Measurements from ENCODE around the gene FAM237B. TPM values are rescaled to one million over a fixed set of nuclear protein-coding genes. Genes with fewer than 3 reads are reported as not detected.

FAM237B gene
- total and polyA plus RNA-seq, 2 of the 8 experiments (the other 6 are each of a cell fraction or from before 2014, with no cell fraction given), result not detected

DNA sequence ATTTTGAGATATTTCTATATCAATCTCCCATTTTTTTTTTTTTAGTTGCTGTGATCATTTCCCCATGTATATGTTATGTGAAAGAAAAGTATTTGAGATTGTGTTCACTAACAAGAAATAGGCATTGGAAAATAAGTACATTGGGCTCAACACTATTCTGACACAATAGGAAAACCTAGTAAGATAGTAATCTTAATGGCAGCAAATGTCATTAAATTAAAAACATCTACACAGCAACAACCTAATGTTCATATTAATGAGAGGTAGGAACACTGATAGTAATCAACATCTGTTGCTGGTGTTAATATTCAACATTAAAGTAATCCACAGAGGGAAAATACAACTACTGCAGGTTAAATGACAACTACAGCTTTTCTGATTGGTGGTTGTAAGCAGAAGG is 23.9 kb upstream of the FAM237B start (continued):
- no peak for TF ChIP-seq SIN3A (conservative IDR thresholded peaks at IDR 0.05 in 1 of 2, IDR thresholded peaks at IDR 0.05 in 1 of 2; ENCODE audit: low read depth in 1 of 2, low read length in 2 of 2)
- no peak for TF ChIP-seq GTF2F1 (IDR thresholded peaks at IDR 0.05; ENCODE audit: borderline replicate concordance, low read depth, low read length)
- no peak for TF ChIP-seq CREB1 (IDR thresholded peaks at IDR 0.05)
- TF ChIP-seq JUND (IDR thresholded peaks at IDR 0.05; ENCODE audit: low read length), result no peak
- TF ChIP-seq SP2 (IDR thresholded peaks at IDR 0.05; ENCODE audit: low read length), result no peak
- no peak for TF ChIP-seq ASH2L (IDR thresholded peaks at IDR 0.05; ENCODE audit: low read length)
